ENCODE results near the gene FOXJ2. TPM values are rescaled to one million over a fixed set of nuclear protein-coding genes. Genes with fewer than 3 reads are reported as not detected.
"Not testable (repeated sequence)": the region's sequence is repeated elsewhere in the genome, so short reads cannot be mapped to it uniquely, and the experiment has no call there.

Gene FOXJ2
- polyA plus RNA-seq, 3 donors: 22.0 to 24.8 (median 24.5) TPM

GRCh38 chr12:8050600-8051250 is 18.2 kb downstream of the FOXJ2 start:
- DNase-seq (ENCODE audit: extremely low read depth in 1 of 11, low read depth in 9 of 11, low spot score in 4 of 11): no peak

- no peak for DNase-seq (ENCODE audit: extremely low read depth in 1 of 11, low read depth in 9 of 11, low spot score in 4 of 11)
Observed at GRCh38 chr12:8052679-8053078, 20.2 kb downstream of the FOXJ2 start.

DNA sequence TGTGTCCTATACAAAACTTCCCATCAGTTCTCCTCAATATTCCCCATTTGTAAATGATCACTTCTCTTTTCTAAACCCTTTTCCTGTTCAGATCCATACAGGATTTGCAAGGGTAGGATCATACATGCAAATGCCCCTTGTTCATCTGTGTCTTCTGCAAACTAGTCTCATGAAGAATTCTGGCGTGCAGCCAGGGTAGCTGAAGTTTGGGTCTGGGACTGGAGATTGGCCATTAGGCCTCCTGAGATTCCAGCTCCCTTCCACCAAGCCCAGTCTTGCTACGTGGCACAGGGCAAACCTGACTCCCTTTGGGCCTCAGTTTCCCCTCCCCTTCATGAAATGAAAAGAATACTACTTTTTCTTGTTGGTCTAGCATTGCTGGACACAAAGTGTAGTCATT is 22.3 kb downstream of the FOXJ2 start:
- no peak for DNase-seq (ENCODE audit: extremely low read depth in 1 of 11, low read depth in 9 of 11, low spot score in 4 of 11)

- DNase-seq (ENCODE audit: extremely low read depth in 1 of 11, low read depth in 9 of 11, low spot score in 4 of 11): no peak
Observed at GRCh38 chr12:8057306-8057705, 24.8 kb downstream of the FOXJ2 start.

DNA sequence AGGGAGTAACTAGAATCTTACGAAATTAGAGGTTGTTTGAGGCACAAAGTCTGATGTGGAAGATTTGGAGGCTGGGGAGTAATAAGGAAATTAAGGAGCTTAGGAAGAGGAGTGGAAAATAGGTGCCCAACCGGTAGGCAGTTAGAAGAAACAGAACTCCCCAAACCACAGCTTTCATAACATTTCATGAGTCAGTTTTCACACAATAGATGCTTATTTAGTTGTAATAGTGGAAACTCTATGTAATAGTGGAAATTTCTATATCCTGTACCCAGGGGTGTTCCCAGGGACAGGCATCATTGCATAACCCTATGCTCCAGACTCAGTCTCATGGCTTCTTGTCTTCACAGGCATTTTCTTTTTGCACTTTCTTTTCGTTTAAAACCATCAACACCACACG is 25.3 kb downstream of the FOXJ2 start:
- no peak for DNase-seq (ENCODE audit: extremely low read depth in 1 of 11, low read depth in 9 of 11, low spot score in 4 of 11)

- no peak for DNase-seq (ENCODE audit: extremely low read depth in 1 of 11, low read depth in 9 of 11, low spot score in 4 of 11)
Observed at GRCh38 chr12:8058506-8058905, 26.0 kb downstream of the FOXJ2 start.

- DNase-seq (ENCODE audit: extremely low read depth in 1 of 11, low read depth in 9 of 11, low spot score in 4 of 11): no peak
Observed at GRCh38 chr12:8064131-8064530, 31.6 kb downstream of the FOXJ2 start.

- no peak for DNase-seq (ENCODE audit: extremely low read depth in 1 of 11, low read depth in 9 of 11, low spot score in 4 of 11)
Observed at GRCh38 chr12:8065991-8066594, 33.6 kb downstream of the FOXJ2 start, which contains the start of gene C3AR1. Gene C3AR1, minus strand, starts transcription at chr12:8066359. Its CDS starts 6,174 bp downstream, at chr12:8060185.

DNA sequence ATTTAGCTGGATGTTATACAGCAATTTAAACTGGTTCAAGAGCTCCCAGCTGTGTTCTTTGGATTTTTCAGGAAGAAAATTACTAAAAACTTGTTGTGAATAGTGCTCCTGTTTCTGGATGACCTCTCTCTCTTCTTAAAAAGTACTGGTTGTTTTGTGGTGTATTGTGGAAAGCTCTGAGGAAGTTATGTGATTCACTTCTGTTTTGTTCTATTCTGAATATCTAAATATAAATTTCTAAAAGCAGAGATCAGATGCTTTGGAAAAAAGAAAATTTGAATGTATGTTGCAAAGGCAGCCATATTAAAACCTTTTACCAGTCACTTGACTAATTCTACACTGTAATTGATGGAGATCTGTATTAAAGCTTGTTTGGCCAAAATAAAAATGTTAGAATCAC is 37.1 kb downstream of the FOXJ2 start:
- no peak for DNase-seq (ENCODE audit: extremely low read depth in 1 of 11, low read depth in 9 of 11, low spot score in 4 of 11)

GRCh38 chr12:8071820-8072219 is 39.3 kb downstream of the FOXJ2 start:
- DNase-seq (ENCODE audit: extremely low read depth in 1 of 11, low read depth in 9 of 11, low spot score in 4 of 11): not testable (repeated sequence)

DNA sequence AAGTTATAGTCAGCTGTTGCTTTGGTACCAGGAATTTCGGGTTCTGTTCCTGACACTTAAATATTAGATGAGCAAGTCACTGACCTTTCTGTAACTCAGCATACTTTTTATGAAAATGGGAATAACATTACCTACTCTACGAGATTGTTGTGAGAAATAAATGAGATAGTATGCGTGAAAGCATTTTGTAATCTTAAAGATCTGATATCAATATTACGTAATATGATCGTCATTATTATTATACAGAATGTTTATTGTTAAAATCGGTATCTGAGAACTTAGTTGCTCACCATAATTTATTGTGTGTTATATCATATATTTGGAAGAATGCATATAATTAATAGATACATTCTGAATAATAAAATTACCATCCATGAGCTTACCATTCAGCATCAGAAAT is 43.4 kb downstream of the FOXJ2 start:
- no peak for DNase-seq (ENCODE audit: extremely low read depth in 1 of 11, low read depth in 9 of 11, low spot score in 4 of 11)

- no peak for DNase-seq (ENCODE audit: extremely low read depth in 1 of 11, low read depth in 9 of 11, low spot score in 4 of 11)
Observed at GRCh38 chr12:8076366-8076765, 43.9 kb downstream of the FOXJ2 start.

GRCh38 chr12:8077207-8077606 is 44.7 kb downstream of the FOXJ2 start:
- DNase-seq (ENCODE audit: extremely low read depth in 1 of 11, low read depth in 9 of 11, low spot score in 4 of 11): peak in 2 of 11 donors; percentile 8 to 13

GRCh38 chr12:8078398-8078797 is 45.9 kb downstream of the FOXJ2 start:
- DNase-seq (ENCODE audit: extremely low read depth in 1 of 11, low read depth in 9 of 11, low spot score in 4 of 11): peak in 2 of 11 donors; percentile 7 to 31

GRCh38 chr12:8078916-8079315 is 46.4 kb downstream of the FOXJ2 start:
- no peak for DNase-seq (ENCODE audit: extremely low read depth in 1 of 11, low read depth in 9 of 11, low spot score in 4 of 11)

DNA sequence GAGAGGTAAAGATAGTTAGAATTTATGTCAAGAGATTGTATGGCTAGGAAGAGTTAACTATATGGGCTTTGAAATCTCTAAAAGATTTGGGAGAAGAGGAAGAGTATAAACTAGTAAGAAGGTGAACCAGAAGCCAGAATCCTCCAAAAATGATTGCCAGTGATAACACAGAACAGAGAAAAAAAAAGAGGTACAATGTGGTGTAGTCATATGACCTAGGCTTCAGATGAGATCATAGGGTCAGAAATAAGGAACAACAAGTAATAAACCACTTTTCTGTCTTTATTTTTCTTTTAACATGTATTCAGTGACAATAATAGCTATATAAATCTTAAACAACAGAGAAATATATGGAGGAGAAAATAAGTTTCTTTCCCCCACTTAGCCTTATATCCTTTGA is 47.6 kb downstream of the FOXJ2 start:
- no peak for DNase-seq (ENCODE audit: extremely low read depth in 1 of 11, low read depth in 9 of 11, low spot score in 4 of 11)

- peak in 3 of 11 donors; percentile 13 to 30 (median 16) for DNase-seq (ENCODE audit: extremely low read depth in 1 of 11, low read depth in 9 of 11, low spot score in 4 of 11)
Observed at GRCh38 chr12:8081251-8081920, 48.9 kb downstream of the FOXJ2 start.

GRCh38 chr12:8082808-8083100 is 50.2 kb downstream of the FOXJ2 start:
- DNase-seq (ENCODE audit: extremely low read depth in 1 of 11, low read depth in 9 of 11, low spot score in 4 of 11): peak in 2 of 11 donors; percentile 3 to 13

GRCh38 chr12:8084351-8084750 is 51.8 kb downstream of the FOXJ2 start:
- DNase-seq (ENCODE audit: extremely low read depth in 1 of 11, low read depth in 9 of 11, low spot score in 4 of 11): not testable (repeated sequence)

DNA sequence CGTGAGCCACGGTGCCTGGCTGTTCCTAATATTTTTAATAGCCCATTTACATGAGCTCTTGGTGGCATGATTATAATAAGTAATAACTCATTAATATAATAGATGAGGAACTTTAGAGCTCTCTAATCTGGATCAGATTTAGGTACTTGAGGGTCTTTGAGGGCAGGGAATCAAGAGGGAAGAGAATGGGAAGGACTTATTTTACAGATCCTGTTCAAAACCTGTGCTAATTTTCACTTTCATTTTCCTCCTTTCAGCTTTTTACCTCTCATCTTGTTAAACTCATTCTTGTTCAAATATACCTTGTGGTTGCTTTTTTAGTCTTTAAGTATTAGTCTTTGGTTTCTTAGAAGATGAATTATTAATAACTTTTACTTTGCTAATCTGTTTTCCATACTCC is 55.1 kb downstream of the FOXJ2 start:
- DNase-seq (ENCODE audit: extremely low read depth in 1 of 11, low read depth in 9 of 11, low spot score in 4 of 11): no peak

DNA sequence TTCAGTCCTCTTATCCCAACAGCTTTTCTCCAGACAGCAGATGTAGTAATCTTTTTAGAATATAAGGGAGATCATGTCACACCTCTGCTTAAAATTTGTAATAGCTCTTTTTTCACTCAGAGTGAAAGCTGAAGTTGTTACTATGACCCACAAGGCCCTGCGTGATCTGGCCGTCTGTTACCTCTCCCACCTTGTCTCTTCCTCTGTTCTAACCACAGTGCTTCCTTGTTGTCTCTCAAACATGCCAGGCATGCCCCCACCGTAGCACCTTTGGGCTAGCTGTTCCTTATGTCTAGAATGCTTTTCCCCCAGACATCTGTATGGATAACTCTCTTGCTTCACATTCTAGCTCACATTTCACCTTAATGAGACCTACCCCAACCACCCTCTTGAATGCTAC is 56.1 kb downstream of the FOXJ2 start:
- DNase-seq (ENCODE audit: extremely low read depth in 1 of 11, low read depth in 9 of 11, low spot score in 4 of 11): no peak

Measured in renal cortex interstitium (tissue), 11 donors.